Ishikawa (cell line): ENCODE measurements around the gene CD99.

Experiments
- RAD21 ChIP-seq: IDR thresholded peaks from 2 replicates; pipeline ENCODE4 v1.6.1; 2012; ENCODE audit warnings: low read depth
- TAF1 ChIP-seq: IDR thresholded peaks from 2 replicates; pipeline ENCODE4 v1.6.1; 2012; ENCODE audit warnings: low read depth, mild to moderate bottlenecking
- TCF12 ChIP-seq: IDR thresholded peaks from 2 replicates; pipeline ENCODE4 v1.6.1; 2012; ENCODE audit warnings: low read depth
- YY1 ChIP-seq: IDR thresholded peaks from 2 replicates; pipeline ENCODE4 v1.6.1; 2012; ENCODE audit warnings: low read depth
- TF ChIP-seq, protein P1 (sequence below): IDR thresholded peaks from 2 replicates; pipeline ENCODE4 v1.6.1; 2012
- TF ChIP-seq, protein P2 (sequence below): IDR thresholded peaks from 2 replicates; pipeline ENCODE4 v1.6.1; 2012; ENCODE audit warnings: low read depth, mild to moderate bottlenecking

- TF ChIP-seq, protein P1, sequence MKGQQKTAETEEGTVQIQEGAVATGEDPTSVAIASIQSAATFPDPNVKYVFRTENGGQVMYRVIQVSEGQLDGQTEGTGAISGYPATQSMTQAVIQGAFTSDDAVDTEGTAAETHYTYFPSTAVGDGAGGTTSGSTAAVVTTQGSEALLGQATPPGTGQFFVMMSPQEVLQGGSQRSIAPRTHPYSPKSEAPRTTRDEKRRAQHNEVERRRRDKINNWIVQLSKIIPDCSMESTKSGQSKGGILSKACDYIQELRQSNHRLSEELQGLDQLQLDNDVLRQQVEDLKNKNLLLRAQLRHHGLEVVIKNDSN = no peak
- no peak for TF ChIP-seq TCF12
- TF ChIP-seq RAD21 = no peak
- TF ChIP-seq, protein P2, sequence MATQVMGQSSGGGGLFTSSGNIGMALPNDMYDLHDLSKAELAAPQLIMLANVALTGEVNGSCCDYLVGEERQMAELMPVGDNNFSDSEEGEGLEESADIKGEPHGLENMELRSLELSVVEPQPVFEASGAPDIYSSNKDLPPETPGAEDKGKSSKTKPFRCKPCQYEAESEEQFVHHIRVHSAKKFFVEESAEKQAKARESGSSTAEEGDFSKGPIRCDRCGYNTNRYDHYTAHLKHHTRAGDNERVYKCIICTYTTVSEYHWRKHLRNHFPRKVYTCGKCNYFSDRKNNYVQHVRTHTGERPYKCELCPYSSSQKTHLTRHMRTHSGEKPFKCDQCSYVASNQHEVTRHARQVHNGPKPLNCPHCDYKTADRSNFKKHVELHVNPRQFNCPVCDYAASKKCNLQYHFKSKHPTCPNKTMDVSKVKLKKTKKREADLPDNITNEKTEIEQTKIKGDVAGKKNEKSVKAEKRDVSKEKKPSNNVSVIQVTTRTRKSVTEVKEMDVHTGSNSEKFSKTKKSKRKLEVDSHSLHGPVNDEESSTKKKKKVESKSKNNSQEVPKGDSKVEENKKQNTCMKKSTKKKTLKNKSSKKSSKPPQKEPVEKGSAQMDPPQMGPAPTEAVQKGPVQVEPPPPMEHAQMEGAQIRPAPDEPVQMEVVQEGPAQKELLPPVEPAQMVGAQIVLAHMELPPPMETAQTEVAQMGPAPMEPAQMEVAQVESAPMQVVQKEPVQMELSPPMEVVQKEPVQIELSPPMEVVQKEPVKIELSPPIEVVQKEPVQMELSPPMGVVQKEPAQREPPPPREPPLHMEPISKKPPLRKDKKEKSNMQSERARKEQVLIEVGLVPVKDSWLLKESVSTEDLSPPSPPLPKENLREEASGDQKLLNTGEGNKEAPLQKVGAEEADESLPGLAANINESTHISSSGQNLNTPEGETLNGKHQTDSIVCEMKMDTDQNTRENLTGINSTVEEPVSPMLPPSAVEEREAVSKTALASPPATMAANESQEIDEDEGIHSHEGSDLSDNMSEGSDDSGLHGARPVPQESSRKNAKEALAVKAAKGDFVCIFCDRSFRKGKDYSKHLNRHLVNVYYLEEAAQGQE = no peak
- TF ChIP-seq YY1 = no peak
- TF ChIP-seq TAF1 = no peak
These were observed 19.1 kb downstream of the CD99 start for GRCh38 chrX:2710041-2710840.
